Measurements from ENCODE around the gene UST.

DNA sequence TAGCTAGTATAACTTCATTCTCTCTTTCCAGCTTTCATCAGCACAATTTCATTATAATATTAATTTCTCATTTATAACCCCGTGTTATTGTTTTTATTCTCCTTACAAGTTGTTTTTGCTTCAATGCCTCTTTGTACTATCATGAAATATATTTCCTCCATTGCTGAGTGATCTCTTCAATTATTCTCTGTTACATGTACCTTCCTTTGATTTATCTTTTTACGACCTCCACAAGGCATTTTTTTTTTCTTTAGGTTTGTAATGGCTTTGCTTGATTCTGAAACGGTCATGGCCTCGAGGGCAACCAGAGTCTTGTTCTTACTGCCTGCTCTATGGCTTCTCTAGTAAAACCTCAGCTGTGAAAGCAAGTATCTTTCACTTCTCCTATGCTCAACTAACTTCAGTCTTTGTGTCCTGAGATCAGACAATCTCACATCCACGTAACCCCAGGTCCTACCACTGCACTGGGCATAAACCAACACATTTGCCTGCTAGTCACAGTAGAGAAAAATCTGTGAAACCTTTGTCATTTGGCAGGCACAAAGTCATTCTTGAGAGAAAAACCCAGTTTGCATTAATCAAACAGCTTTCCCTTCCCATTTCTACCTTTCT is 119.9 kb downstream of the UST start:
- no peak for TF ChIP-seq POLR2A (IDR thresholded peaks at IDR 0.05; ENCODE audit: low read length)
- TF ChIP-seq GATA1 (IDR thresholded peaks at IDR 0.05; ENCODE audit: low read depth, low read length), result no peak

Data from erythroblast (primary cell).